OCI-LY7 (cell line): Measurements from ENCODE around the gene EMC9. TPM values are rescaled to one million over a fixed set of nuclear protein-coding genes. Genes with fewer than 3 reads are reported as not detected.

Source experiments
- BruUV-seq: library from RNA; stranded (reverse); fragments of 400-500 nt; replicated peaks from 2 replicates; lab custom pipeline; 2021; lab: Mats Ljungman, UMichigan
- CTCF ChIA-PET: fragments of 300-600 bp; sonication (Branson Sonifier 250); formaldehyde crosslinking; loops from one replicate; lab custom pipeline; 2022; ENCODE audit warnings: antibody characterized with exemption; ENCODE audit not compliant: unreplicated experiment; lab: Charles Lee
- POLR2A ChIA-PET: fragments of 300-600 bp; sonication (Branson Sonifier 250); formaldehyde crosslinking; loops from one replicate; lab custom pipeline; 2022; ENCODE audit warnings: antibody characterized with exemption; lab: Charles Lee
- DNase-seq: peaks from one replicate; pipeline ENCODE4 v3.0.0-alpha.2; 2015; ENCODE audit warnings: low spot score
- H2AFZ ChIP-seq: fragments of 200-600 bp; sonication (generic), shearing (Covaris generic); 2 replicates; pipeline ENCODE4 v1.6.1; 2014; ENCODE audit warnings: mild to moderate bottlenecking, antibody characterized with exemption, low read length, moderate library complexity
- H3K27ac ChIP-seq: fragments of 200-600 bp; sonication (generic); 2 replicates; pipeline ENCODE4 v1.5.1; 2014; ENCODE audit warnings: mixed run types, low read depth, mild to moderate bottlenecking, moderate library complexity, low read length, inconsistent platforms; ENCODE audit not compliant: poor library complexity, severe bottlenecking
- H3K36me3 ChIP-seq: fragments of 200-600 bp; sonication (generic); 2 replicates; pipeline ENCODE4 v1.6.1; 2014; ENCODE audit warnings: mild to moderate bottlenecking, antibody characterized with exemption, low read length, moderate library complexity, mixed read lengths; ENCODE audit not compliant: insufficient read depth
- H3K4me1 ChIP-seq: fragments of 200-600 bp; sonication (generic); 2 replicates; pipeline ENCODE4 v1.5.1; 2014; ENCODE audit warnings: mild to moderate bottlenecking, low read length; ENCODE audit not compliant: insufficient read depth, poor library complexity, severe bottlenecking
- H3K4me2 ChIP-seq: fragments of 200-600 bp; sonication (generic); 2 replicates; pipeline ENCODE4 v1.6.1; 2014; ENCODE audit warnings: mild to moderate bottlenecking, low read length
- H3K4me3 ChIP-seq: fragments of 200-600 bp; sonication (generic); 2 replicates; pipeline ENCODE4 v1.5.1; 2014; ENCODE audit warnings: mild to moderate bottlenecking, low read depth, low read length; ENCODE audit not compliant: poor library complexity, severe bottlenecking
- H3K79me2 ChIP-seq: fragments of 200-600 bp; sonication (generic); 2 replicates; pipeline ENCODE4 v1.6.1; 2016; ENCODE audit warnings: low read depth, mild to moderate bottlenecking, low read length, moderate library complexity, mixed read lengths; ENCODE audit not compliant: insufficient read depth
- H3K9me2 ChIP-seq: fragments of 200-600 bp; sonication (generic); 2 replicates; pipeline ENCODE4 v1.6.1; 2016; ENCODE audit warnings: mild to moderate bottlenecking, low read length, mixed read lengths; ENCODE audit not compliant: insufficient read depth
- H3K9me3 ChIP-seq: fragments of 200-600 bp; sonication (generic); 2 replicates; pipeline ENCODE4 v1.6.1; 2014; ENCODE audit warnings: mild to moderate bottlenecking, mixed run types, low read length, mixed read lengths
- H4K20me1 ChIP-seq: fragments of 200-600 bp; sonication (generic); 2 replicates; pipeline ENCODE4 v1.6.1; 2014; ENCODE audit warnings: mild to moderate bottlenecking, antibody characterized with exemption, low read length, moderate library complexity, mixed read lengths; ENCODE audit not compliant: insufficient read depth
- EZH2phosphoT487 ChIP-seq: fragments of 200-600 bp; sonication (generic); IDR thresholded peaks from 2 replicates; pipeline ENCODE4 v1.6.1; 2018; ENCODE audit warnings: low read depth, borderline replicate concordance, mild to moderate bottlenecking, mixed run types, antibody characterized with exemption, low read length, moderate library complexity, mixed read lengths
- intact Hi-C: fragments of 100-400 bp; cut with micrococcal nuclease; formaldehyde crosslinking; loops from one replicate; pipeline ENCODE4 v1.10.0; 2022; ENCODE audit not compliant: unreplicated experiment
- total RNA-seq, 2 experiments: library from RNA; depleted of rRNA in 1 of 2; stranded (reverse); fragments of >200 nt in 1 of 2; shearing (Covaris generic) in 1 of 2; gene quantifications; 2 replicates each; pipeline ENCODE4 v1.2.3, GENCODE V29; 2014 to 2022
- TF ChIP-seq, protein P1 (sequence below): fragments of 200-600 bp; sonication (generic); conservative IDR thresholded peaks from 2 replicates; pipeline ENCODE4 v1.5.1; 2014; ENCODE audit warnings: mild to moderate bottlenecking, antibody characterized with exemption, low read length, moderate library complexity, mixed read lengths

Gene EMC9
- total RNA-seq, 2 experiments from 2014 or later: 72.0 to 74.8 TPM

GRCh38 chr14:24135834-24136683, 5.3 kb downstream of the EMC9 start, which contains the start of gene PSME1:
PSME1 (plus strand) TSS chr14:24136194; CDS start chr14:24136263, 69 bp downstream.
- peak within 1 kb of the TSS; percentile 98 for H3K4me3 ChIP-seq
- no TSS peak for BruUV-seq
- H3K36me3 ChIP-seq: peaks cover 27% of the 10 kb centered on the region
- 0 out of 2 replicates have a peak, but pooled peaks cover 6% of the 10 kb centered on the region for H4K20me1 ChIP-seq
- no peaks in the 10 kb centered on the region for H3K9me2 ChIP-seq
- DNase-seq: peak; percentile 93
- peak within 1 kb of the TSS; percentile 87; the same call in 1 of the 2 replicates for H2AFZ ChIP-seq
- H3K79me2 ChIP-seq: peaks cover 25% of the 10 kb centered on the region
- ChIA-PET POLR2A (interaction anchor here (0.6 to 4.1 kb wide), 14 partner anchors 9 to 134 kb away, joined by 3 to 43 read pairs (median 4); partner anchors contain the start of genes CHMP4A, DCAF11, NRL and PCK2), CTCF (interaction anchor here (0.6 to 2.1 kb wide), 4 partner anchors 22 to 577 kb away, joined by 3 to 12 read pairs (median 4); partner anchors contain the start of genes DCAF11 and NRL)
- TF ChIP-seq EZH2phosphoT487: no peak
- TF ChIP-seq, protein P1, sequence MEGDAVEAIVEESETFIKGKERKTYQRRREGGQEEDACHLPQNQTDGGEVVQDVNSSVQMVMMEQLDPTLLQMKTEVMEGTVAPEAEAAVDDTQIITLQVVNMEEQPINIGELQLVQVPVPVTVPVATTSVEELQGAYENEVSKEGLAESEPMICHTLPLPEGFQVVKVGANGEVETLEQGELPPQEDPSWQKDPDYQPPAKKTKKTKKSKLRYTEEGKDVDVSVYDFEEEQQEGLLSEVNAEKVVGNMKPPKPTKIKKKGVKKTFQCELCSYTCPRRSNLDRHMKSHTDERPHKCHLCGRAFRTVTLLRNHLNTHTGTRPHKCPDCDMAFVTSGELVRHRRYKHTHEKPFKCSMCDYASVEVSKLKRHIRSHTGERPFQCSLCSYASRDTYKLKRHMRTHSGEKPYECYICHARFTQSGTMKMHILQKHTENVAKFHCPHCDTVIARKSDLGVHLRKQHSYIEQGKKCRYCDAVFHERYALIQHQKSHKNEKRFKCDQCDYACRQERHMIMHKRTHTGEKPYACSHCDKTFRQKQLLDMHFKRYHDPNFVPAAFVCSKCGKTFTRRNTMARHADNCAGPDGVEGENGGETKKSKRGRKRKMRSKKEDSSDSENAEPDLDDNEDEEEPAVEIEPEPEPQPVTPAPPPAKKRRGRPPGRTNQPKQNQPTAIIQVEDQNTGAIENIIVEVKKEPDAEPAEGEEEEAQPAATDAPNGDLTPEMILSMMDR: no peak
- peak within 1 kb of the TSS; percentile 46 for H3K27ac ChIP-seq
- H3K9me3 ChIP-seq: no peaks in the 10 kb centered on the region
- peak within 1 kb of the TSS; percentile 85 for H3K4me2 ChIP-seq
- H3K4me1 ChIP-seq: peaks cover 40% of the 10 kb centered on the region
- intact Hi-C loops: loop anchor here (1.0 kb wide), 2 partner anchors 22 to 25 kb away; partner anchors contain the start of genes DCAF11, IRF9 and NRL

- ChIA-PET POLR2A (interaction anchor here (0.7 to 4.1 kb wide), 13 partner anchors 9 to 134 kb away, joined by 3 to 43 read pairs (median 4); partner anchors contain the start of genes CHMP4A, DCAF11, NRL and PCK2), CTCF (interaction anchor here (0.5 to 2.1 kb wide), 2 partner anchors 21 to 231 kb away, joined by 3 to 12 read pairs; partner anchors contain the start of genes DCAF11 and NRL)
- DNase-seq: no peak
- Histone ChIP-seq H3K36me3 (peaks cover 27% of the 10 kb centered on the region), H4K20me1 (0 out of 2 replicates have a peak, but pooled peaks cover 6% of the 10 kb centered on the region), H2AFZ (peak overlapping the region; percentile 87; the same call in 1 of the 2 replicates), H3K79me2 (peaks cover 20% of the 10 kb centered on the region), H3K9me3 (no peaks in the 10 kb centered on the region), H3K9me2 (no peaks in the 10 kb centered on the region), H3K27ac (peak overlapping the region; percentile 23), H3K4me1 (peaks cover 40% of the 10 kb centered on the region), H3K4me3 (peak overlapping the region; percentile 98), H3K4me2 (peak overlapping the region; percentile 83)
- TF ChIP-seq, protein P1: no peak
- TF ChIP-seq EZH2phosphoT487: no peak
- intact Hi-C loops: no loop called here
- BruUV-seq: no TSS peak
These were observed 5.9 kb downstream of the EMC9 start for GRCh38 chr14:24135584-24135833.
